ENCODE results near the gene IFIT1. TPM values are rescaled to one million over a fixed set of nuclear protein-coding genes. Genes with fewer than 3 reads are reported as not detected.

The IFIT1 gene
- total and polyA plus RNA-seq, 9 of the 15 experiments (the other 6 are each of a cell fraction or from before 2014, with no cell fraction given) = 0.03 to 0.40 (median 0.18) TPM

GRCh38 chr10:89362929-89363328 is 29.5 kb upstream of the IFIT1 start (continued):
- no peak for TF ChIP-seq ZNF12 (CRISPR knock-in tag; IDR thresholded peaks at IDR 0.05)
- TF ChIP-seq RAD51 (IDR thresholded peaks at IDR 0.05; ENCODE audit: borderline replicate concordance, low read depth) = no peak
- TF ChIP-seq ZNF253 (CRISPR knock-in tag; conservative IDR thresholded peaks at IDR 0.05) = no peak
- TF ChIP-seq BRD9 (IDR thresholded peaks at IDR 0.05; ENCODE audit: low read depth, partially characterized antibody) = no peak
- no peak for TF ChIP-seq RBFOX2 (IDR thresholded peaks at IDR 0.05; ENCODE audit: low read depth, low read length)
- no peak for TF ChIP-seq ZNF146 (CRISPR knock-in tag; IDR thresholded peaks at IDR 0.05; ENCODE audit: unreplicated experiment)
- TF ChIP-seq CBFA2T2 (conservative IDR thresholded peaks at IDR 0.05) = peak; percentile 84
- TF ChIP-seq FOXA3 (CRISPR knock-in tag; conservative IDR thresholded peaks at IDR 0.05 in 1 of 2, IDR thresholded peaks at IDR 0.05 in 1 of 2) = no peak
- TF ChIP-seq CBX1 (IDR thresholded peaks at IDR 0.05; ENCODE audit: low read depth) = no peak
- TF ChIP-seq ARID4B (CRISPR knock-in tag; IDR thresholded peaks at IDR 0.05) = no peak
- TF ChIP-seq KDM1A (IDR thresholded peaks at IDR 0.05) = peak in 1 of 2 experiments; percentile 37; a peak in 1 of 4 replicates
- no peak for TF ChIP-seq ZNF41 (CRISPR knock-in tag; conservative IDR thresholded peaks at IDR 0.05)
- TF ChIP-seq ARID3B (CRISPR knock-in tag; IDR thresholded peaks at IDR 0.05; ENCODE audit: borderline replicate concordance) = no peak
- TF ChIP-seq RBBP5 (IDR thresholded peaks at IDR 0.05; ENCODE audit: borderline replicate concordance, insufficient read depth, low read length, poor library complexity, severe bottlenecking) = no peak
- TF ChIP-seq CHD4 (IDR thresholded peaks at IDR 0.05; ENCODE audit: insufficient read depth, insufficient replicate concordance, low read depth, low read length, poor library complexity, severe bottlenecking) = no peak
- TF ChIP-seq ARID1B (IDR thresholded peaks at IDR 0.05) = peak; percentile 84
- TF ChIP-seq ZBED1 (IDR thresholded peaks at IDR 0.05) = no peak
- TF ChIP-seq PTTG1 (tag; IDR thresholded peaks at IDR 0.05; ENCODE audit: low read depth) = no peak
- no peak for TF ChIP-seq ZHX1 (conservative IDR thresholded peaks at IDR 0.05; ENCODE audit: low read length)
